HS-5 (cell line): ENCODE data around the gene SATB2.

Experiments
- DNase-seq: peaks from one replicate; pipeline ENCODE4 v3.0.0-alpha.2; 2012; ENCODE audit warnings: low read depth

SATB2 gene

GRCh38 chr2:199404841-199405240 lies 52.9 kb downstream of the SATB2 start:
- DNase-seq: peak; percentile 54

GRCh38 chr2:199395311-199395710 lies 62.4 kb downstream of the SATB2 start:
- no peak for DNase-seq

GRCh38 chr2:199392363-199392762 lies 65.4 kb downstream of the SATB2 start:
- DNase-seq: no peak

GRCh38 chr2:199388728-199389268 lies 68.9 kb downstream of the SATB2 start:
- DNase-seq: no peak

- DNase-seq: no peak
Observed at GRCh38 chr2:199384043-199384442, 73.7 kb downstream of the SATB2 start.

- no peak for DNase-seq
Observed at GRCh38 chr2:199383021-199383420, 74.7 kb downstream of the SATB2 start.

GRCh38 chr2:199382091-199382490 lies 75.6 kb downstream of the SATB2 start:
- DNase-seq: no peak

GRCh38 chr2:199381531-199381930 lies 76.2 kb downstream of the SATB2 start:
- DNase-seq: no peak

- DNase-seq: peak; percentile 67
Observed at GRCh38 chr2:199378948-199379650, 78.6 kb downstream of the SATB2 start.

- DNase-seq: peak; percentile 32
Observed at GRCh38 chr2:199370150-199370780, 87.5 kb downstream of the SATB2 start.

- no peak for DNase-seq
Observed at GRCh38 chr2:199366406-199366805, 91.3 kb downstream of the SATB2 start.

- no peak for DNase-seq
Observed at GRCh38 chr2:199364153-199364552, 93.6 kb downstream of the SATB2 start.

GRCh38 chr2:199356412-199356811 lies 101.3 kb downstream of the SATB2 start:
- no peak for DNase-seq

- DNase-seq: no peak
Observed at GRCh38 chr2:199348871-199349270, 108.9 kb downstream of the SATB2 start.

- no peak for DNase-seq
Observed at GRCh38 chr2:199344012-199344411, 113.7 kb downstream of the SATB2 start.

GRCh38 chr2:199342334-199342733 lies 115.4 kb downstream of the SATB2 start:
- DNase-seq: no peak

GRCh38 chr2:199341123-199341522 lies 116.6 kb downstream of the SATB2 start:
- no peak for DNase-seq

- no peak for DNase-seq
Observed at GRCh38 chr2:199339891-199340605, 117.7 kb downstream of the SATB2 start.

GRCh38 chr2:199336546-199336945 lies 121.2 kb downstream of the SATB2 start:
- DNase-seq: no peak

GRCh38 chr2:199335502-199335901 lies 122.2 kb downstream of the SATB2 start:
- DNase-seq: no peak

- no peak for DNase-seq
Observed at GRCh38 chr2:199329466-199329865, 128.3 kb downstream of the SATB2 start.

- no peak for DNase-seq
Observed at GRCh38 chr2:199329031-199329430, 128.7 kb downstream of the SATB2 start.

GRCh38 chr2:199325881-199326280 lies 131.9 kb downstream of the SATB2 start:
- no peak for DNase-seq
